Activated CD8-positive, alpha-beta memory T cell treated with anti-CD3 and anti-CD28 coated beads for 36 hours (primary cell): ENCODE measurements around the gene CCDC152. TPM values are rescaled to one million over a fixed set of nuclear protein-coding genes. Genes with fewer than 3 reads are reported as not detected.

Source experiments
- CTCF ChIA-PET: fragments of 350-600 bp; sonication (Branson Sonifier 250); formaldehyde crosslinking; loops from one replicate; lab custom pipeline; 2021; ENCODE audit warnings: antibody characterized with exemption; lab: Charles Lee
- POLR2A ChIA-PET: fragments of 350-600 bp; sonication (Branson Sonifier 250); formaldehyde crosslinking; loops from one replicate; lab custom pipeline; 2021; ENCODE audit warnings: antibody characterized with exemption; lab: Charles Lee
- total RNA-seq, 2 experiments: library from RNA; stranded (reverse); gene quantifications; one replicate each; pipeline ENCODE4 v1.2.3, GENCODE V29; 2021

CCDC152 gene
- total RNA-seq, 2 experiments from 2014 or later: 13.4 to 13.9 TPM

- ChIA-PET CTCF (no interaction called here), POLR2A (interaction anchor here (0.6 kb wide), 1 partner anchor 217 kb away, joined by 3 read pairs; no protein-coding TSS in a partner anchor)
Measured at GRCh38 chr5:42772265-42772993, 15.8 kb downstream of the CCDC152 start.

DNA sequence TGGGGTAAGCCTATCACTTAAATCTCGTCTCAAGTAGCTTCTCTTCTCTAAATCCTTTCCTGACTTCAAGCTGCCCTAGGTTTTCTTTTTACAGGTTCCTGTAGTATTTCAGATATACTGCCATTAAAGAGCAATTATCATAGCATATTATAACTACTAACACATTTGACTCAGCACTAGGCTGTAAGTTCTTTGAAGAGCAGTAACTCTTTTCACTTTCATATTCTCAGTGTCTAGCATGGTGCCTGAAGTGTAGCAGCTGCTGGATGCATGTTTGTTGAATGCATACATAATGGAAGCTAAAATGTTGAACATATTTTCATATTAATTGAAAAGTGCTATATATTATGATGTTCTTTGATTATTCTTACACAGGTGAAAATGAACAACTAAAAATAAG lies 22.5 kb downstream of the CCDC152 start:
- CTCF ChIA-PET: no interaction called here
- POLR2A ChIA-PET: no interaction called here

GRCh38 chr5:42781584-42781983 lies 25.0 kb downstream of the CCDC152 start:
- CTCF ChIA-PET: no interaction called here
- POLR2A ChIA-PET: no interaction called here

DNA sequence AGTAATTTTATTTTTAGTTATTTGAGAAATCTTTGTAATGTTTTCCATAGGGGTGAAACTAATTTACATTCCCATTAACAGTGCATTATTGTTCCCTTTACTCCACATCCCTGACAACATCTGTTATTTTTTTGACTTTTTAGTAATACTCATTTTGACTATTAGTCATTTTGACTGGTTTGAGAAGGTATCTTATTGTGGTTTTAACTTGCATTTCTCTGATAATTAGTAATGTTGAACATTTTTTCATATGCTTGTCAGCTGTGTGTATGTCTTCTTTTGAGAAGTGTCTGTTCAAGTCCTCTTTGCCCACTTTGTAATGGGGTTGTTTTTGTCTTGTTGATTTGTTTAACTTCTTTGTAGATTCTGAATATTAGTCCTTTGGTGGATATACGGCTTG lies 27.5 kb downstream of the CCDC152 start:
- ChIA-PET CTCF (no interaction called here), POLR2A (no interaction called here)

GRCh38 chr5:42785756-42786155 lies 29.1 kb downstream of the CCDC152 start:
- CTCF ChIA-PET: no interaction called here
- POLR2A ChIA-PET: no interaction called here

GRCh38 chr5:42787073-42787472 lies 30.5 kb downstream of the CCDC152 start:
- ChIA-PET POLR2A (no interaction called here), CTCF (no interaction called here)

DNA sequence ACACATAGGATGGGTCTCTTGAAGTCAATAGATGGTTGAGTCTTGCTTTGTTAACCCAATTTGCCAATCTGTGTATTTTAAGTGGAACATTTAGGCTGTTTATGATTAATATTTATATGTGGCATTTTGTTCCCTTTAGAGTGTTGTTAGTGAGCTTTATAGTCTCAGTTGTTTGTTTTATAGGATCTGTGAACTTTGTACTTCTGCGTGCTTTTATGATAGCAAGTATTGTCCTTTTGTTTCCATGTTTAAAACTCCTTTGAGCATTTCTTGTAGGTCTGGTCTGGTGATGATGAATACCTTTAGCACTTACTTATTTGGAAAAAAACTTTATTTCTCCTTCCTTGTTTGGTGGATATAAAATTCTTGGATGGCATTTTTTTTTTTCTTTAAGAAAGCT lies 31.2 kb downstream of the CCDC152 start:
- CTCF ChIA-PET: no interaction called here
- POLR2A ChIA-PET: no interaction called here

DNA sequence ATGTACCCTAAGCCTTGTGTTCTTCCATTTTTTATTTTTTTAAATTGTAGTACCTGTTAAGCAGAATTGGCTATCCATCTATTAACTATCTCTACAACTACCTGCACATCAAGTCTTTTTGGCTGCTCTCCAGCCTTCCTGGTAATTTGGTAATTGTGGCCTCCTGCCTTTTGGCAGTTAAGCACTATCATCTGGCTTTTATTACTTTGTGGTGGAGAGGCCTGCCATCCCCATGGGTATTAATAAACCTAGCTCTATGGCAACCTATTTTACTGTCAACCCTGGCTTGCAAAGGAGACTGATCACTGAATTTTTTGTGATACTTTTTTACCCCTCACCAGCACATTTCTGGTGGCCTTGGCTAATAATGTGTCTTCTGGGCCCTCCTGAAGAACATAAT lies 34.5 kb downstream of the CCDC152 start:
- CTCF ChIA-PET: no interaction called here
- POLR2A ChIA-PET: no interaction called here

DNA sequence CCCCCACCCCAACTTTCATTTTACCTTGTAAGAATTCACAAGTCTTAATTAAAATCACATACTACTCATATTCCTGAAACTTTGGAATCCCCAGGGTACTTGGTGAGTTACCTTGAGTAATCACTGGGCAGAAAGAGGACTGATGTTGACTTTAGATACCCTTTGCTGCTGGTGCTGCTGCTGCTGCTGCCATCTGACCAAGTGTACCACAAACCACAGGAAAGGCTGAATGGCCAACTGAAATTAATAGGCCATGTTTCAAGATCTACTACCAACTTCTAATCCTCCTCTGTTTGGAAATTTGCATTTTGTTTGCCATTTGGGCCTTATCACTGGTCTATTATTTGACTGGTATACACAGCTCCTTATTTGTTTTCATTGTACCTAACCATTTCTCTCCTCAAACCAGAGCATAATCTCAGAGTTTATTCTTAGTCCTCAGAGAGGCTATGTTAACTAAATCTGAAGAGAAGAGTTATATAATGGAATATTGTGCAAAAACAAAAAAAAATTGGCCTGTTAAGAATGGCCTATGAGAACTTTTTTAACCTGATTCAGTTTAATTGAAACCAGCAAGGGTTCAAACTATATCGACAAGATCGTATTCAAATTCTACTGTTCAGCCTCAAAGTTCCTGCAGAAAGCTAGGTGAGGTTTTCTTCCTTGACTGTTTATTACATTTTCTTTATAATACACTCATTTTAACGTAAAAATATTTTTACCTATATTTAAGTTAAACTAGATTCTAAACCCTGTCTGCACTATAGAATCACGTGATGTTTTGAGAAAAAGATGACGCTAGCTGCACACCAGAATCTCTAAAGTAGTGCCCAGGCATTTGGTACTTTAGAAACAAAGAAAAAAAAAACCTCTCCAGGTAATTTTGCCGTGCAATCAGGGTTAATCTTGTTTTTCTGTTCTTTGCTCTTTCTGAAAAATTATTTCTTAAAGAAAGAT lies 41.9 kb downstream of the CCDC152 start:
- CTCF ChIA-PET: no interaction called here
- POLR2A ChIA-PET: no interaction called here

GRCh38 chr5:42799241-42799608 lies 42.6 kb downstream of the CCDC152 start:
- POLR2A ChIA-PET: no interaction called here

DNA sequence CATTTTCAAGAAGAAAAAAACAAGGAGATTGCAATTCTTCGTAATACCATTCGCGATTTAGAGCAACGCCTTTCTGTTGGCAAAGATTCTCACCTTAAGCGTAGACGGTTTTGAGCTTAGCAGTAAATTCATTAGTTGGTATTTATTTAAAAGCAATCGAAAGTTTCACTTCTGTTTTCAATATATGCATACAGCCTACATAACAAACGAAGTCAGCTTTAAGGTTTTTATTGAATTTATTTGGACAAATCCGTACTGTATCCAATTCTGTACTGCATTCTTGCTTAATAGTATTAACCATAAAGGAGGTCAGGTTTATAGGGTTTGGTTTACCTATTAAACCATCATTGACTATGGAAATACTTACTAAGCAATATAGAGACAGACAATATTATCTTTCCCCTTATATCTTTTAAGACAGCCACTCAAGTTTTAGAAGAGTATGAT lies 43.1 kb downstream of the CCDC152 start:
- CTCF ChIA-PET: no interaction called here
- POLR2A ChIA-PET: no interaction called here

More at GRCh38 chr5:42799241-42799608, 42.6 kb downstream of the CCDC152 start:
- CTCF ChIA-PET: no interaction called here

GRCh38 chr5:42800748-42801330 lies 44.2 kb downstream of the CCDC152 start:
- POLR2A ChIA-PET: no interaction called here
- CTCF ChIA-PET: no interaction called here

DNA sequence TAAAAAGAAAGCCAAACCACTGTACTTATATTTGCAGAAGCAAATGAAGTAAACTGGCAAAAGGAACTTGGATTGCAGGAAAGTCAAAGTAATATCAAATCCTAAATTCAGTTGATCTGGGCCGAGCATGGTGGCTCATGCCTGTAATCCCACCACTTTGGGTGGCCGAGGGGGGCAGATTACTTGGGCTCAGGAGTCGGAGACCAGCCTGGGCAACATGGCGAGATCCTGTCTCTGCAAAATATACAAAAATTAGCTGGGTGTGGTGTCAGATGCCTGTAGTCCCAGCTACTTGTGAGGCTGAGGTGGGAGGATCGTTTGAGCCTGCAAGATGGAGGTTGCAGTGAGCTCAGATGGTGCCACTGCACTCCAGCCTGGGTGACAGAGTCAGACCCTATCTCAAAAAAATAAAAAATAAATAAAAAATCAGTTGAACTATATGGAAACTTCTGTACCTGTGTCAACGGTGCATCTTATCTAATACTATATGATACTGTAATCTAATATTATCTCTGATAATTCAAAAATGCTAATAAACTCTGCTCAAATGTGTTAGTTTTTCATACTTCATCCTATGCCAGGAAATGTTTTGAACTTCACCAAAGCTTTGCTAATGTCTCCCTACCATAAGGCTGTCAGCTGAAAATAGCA lies 45.0 kb downstream of the CCDC152 start:
- ChIA-PET POLR2A (no interaction called here), CTCF (no interaction called here)

- ChIA-PET POLR2A (no interaction called here), CTCF (no interaction called here)
Measured at GRCh38 chr5:42804717-42805339, 48.2 kb downstream of the CCDC152 start.

DNA sequence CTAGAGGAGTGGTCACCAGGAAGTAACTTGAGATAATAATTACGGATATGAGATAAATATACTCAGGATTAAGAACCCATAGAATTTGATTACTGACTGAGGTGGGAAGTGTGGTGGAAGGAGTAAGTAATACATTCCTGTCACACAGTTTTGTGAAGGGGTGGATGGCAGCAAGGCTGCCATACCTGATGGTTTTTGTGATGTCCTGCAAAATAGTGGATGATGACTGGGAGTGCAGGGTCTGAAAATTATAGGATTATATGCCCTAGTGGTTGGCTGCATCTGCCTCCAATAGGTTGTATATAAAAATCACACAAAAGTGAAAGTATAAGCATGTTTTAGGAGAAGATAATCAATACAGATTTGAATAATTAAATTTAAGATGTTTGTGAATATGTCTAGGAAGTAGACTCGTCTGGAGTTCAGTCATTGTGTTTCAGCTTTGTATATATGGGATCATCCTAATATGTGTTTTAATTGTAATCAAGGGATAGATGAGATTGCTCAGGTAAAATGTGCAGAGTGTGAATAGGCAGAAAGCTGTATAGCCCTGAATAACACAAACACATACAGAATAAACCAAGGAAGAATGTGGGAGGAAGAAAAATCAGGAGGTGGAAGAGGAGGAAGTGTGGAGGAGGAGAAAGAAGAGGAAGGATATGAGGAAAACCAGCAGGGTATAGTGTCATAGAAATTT lies 49.5 kb downstream of the CCDC152 start:
- CTCF ChIA-PET: no interaction called here
- POLR2A ChIA-PET: no interaction called here

GRCh38 chr5:42806701-42807262 lies 50.2 kb downstream of the CCDC152 start:
- ChIA-PET CTCF (no interaction called here), POLR2A (no interaction called here)

DNA sequence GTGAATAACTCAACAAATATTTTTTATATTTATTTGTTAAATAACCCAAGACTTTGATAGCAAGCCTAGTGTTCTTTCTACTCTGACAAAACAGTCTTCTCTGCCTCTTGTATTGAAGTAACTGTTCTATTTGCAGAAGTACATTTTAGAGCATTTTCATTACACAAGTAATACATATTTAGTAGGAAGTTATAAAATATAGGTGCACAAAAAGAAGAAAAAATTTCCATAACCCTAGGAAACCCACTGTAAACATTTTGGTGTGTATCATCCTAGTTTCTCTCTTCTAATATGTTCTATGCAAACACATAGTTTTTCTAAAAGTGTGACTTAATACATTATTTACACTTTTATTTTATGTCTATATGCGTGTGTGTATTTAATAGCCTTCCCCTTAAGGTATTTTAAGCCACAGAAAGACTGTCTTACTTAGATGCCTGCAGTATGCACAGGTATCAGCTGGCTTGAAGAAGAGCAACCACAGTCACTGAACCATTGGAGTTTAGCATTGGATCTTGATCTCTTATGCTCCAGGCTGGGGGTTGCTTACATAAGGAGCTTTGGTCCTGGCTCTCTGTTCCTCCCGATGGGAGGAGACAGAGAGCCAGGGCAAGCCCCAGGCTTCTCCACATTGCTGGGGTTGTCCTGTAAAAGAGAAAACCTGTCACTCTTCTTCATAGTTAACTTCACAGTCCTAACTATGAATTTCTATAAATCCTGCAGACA lies 51.3 kb downstream of the CCDC152 start:
- POLR2A ChIA-PET: no interaction called here
- CTCF ChIA-PET: no interaction called here
